ENCODE data around the gene DLGAP1. TPM values are rescaled to one million over a fixed set of nuclear protein-coding genes. Genes with fewer than 3 reads are reported as not detected.

Gene DLGAP1
- total RNA-seq, 1 experiment from 2014 or later, result 0.39 TPM

DNA sequence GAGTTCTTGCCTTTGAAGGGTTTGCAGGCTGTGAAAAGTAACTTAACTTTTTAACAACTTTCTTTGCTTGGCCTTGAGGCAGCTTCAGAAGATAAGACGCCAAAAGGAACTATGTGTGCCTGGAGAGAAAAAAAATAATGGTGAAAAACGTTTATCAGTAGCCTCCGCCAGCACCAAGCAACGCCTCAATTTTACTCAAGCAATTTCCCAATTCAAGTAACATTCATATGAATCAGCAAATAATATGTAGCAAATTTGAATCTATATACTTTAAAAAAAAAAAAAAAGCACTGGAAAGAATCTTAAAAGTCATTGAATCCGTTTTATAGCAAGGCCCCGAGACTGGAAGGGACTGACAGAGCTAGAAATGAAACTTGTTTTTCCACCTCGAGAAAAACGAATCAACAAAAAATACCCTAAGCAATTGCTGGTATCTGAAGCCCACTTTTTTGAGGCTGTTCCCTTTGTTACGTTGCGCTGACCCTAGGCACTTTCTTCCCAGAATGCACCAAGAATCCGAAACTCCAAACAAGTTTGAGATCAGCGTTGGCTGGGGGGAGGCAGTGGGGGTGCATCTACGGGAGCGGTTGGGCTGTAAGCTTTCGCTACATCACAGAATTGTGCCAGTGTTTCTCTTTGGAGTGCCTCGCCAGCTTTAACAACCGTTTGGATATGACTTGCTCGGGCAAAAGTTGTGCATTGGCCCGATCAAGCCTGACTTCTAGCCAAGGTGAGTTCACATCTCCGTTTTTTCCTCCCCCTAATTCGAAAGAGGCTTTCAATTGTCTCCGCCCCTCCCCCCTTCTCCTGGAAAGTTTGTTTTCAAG lies 1007.8 kb downstream of the DLGAP1 start:
- H3K36me3 ChIP-seq (ENCODE audit: control insufficient read depth in 1 of 2, insufficient read depth in 2 of 2, low read length in 2 of 2), result peaks cover 0 to 14% of the 10 kb centered on the region in 2 experiments; a peak in 1 of 4 replicates
- H3K4me1 ChIP-seq (ENCODE audit: control insufficient read depth in 1 of 2, insufficient read depth in 2 of 2, low read length in 2 of 2), result peaks cover 22 to 37% of the 10 kb centered on the region in 2 experiments
- peak overlapping the region; percentile 87 for H3K4me2 ChIP-seq (ENCODE audit: low read length)
- ChIA-PET RAD21 (ENCODE audit: low non-redundant PET in 1 of 2, low total read pairs in 2 of 2, uncharacterized antibody in 2 of 2, unreplicated experiment in 2 of 2) (interaction anchor here (0.5 to 0.8 kb wide), 3 partner anchors 145 to 219 kb away, joined by 4 to 6 read pairs (median 5); no protein-coding TSS in a partner anchor), POLR2A (interaction anchor here (0.6 to 3.2 kb wide), 9 partner anchors 9 to 206 kb away, joined by 3 to 16 read pairs (median 5); no protein-coding TSS in a partner anchor), CTCF (interaction anchor here (0.9 to 2.0 kb wide), 3 partner anchors 147 to 219 kb away, joined by 3 to 6 read pairs (median 5); no protein-coding TSS in a partner anchor)
- BruUV-seq (replicated peaks), result no TSS peak
- H3K27ac ChIP-seq (ENCODE audit: low read depth, low read length), result peak overlapping the region; percentile 90
- intact Hi-C loops (cut with micrococcal nuclease), result loop anchor here (5.0 to 10.0 kb wide), 5 partner anchors 62 to 205 kb away; partner anchors contain the start of gene MYL12B
- H3K9me2 ChIP-seq (ENCODE audit: insufficient read depth), result no peaks in the 10 kb centered on the region
- peaks cover 43% of the 10 kb centered on the region for H3K79me2 ChIP-seq (ENCODE audit: insufficient read depth, low read length)
- H3K9ac ChIP-seq (ENCODE audit: low read length), result peak overlapping the region; percentile 79
- H3K27me3 ChIP-seq (ENCODE audit: insufficient read depth, low read length), result no peaks in the 10 kb centered on the region
- no peaks in the 10 kb centered on the region for H4K20me1 ChIP-seq (ENCODE audit: insufficient read depth)
- peak overlapping the region; percentile 78 to 85 for H3K4me3 ChIP-seq (replicated peaks in 1 of 2; ENCODE audit: low read depth in 1 of 2, low read length in 2 of 2)
- no peak for ATAC-seq
- no peaks in the 10 kb centered on the region for H3K9me3 ChIP-seq (ENCODE audit: control insufficient read depth in 1 of 2, insufficient read depth in 1 of 2, low read depth in 1 of 2, low read length in 2 of 2)
- no peak for DNase-seq (ENCODE audit: low read depth, low spot score)
- no peak overlapping the region for H2AFZ ChIP-seq (ENCODE audit: low read depth, low read length, poor library complexity, severe bottlenecking)
- TF ChIP-seq RAD21 (IDR thresholded peaks at IDR 0.05; ENCODE audit: low read depth), result no peak
- TF ChIP-seq POLR2A (IDR thresholded peaks at IDR 0.05; ENCODE audit: borderline replicate concordance, extremely low read depth, insufficient read depth, insufficient read length), result peak; percentile 16
- TF ChIP-seq ELF1 (IDR thresholded peaks at IDR 0.05; ENCODE audit: borderline replicate concordance, low read depth), result no peak
- TF ChIP-seq CEBPB (IDR thresholded peaks at IDR 0.05; ENCODE audit: low read depth), result no peak
- TF ChIP-seq EZH2phosphoT487 (IDR thresholded peaks at IDR 0.05; ENCODE audit: borderline replicate concordance), result no peak
- TF ChIP-seq, protein P1, sequence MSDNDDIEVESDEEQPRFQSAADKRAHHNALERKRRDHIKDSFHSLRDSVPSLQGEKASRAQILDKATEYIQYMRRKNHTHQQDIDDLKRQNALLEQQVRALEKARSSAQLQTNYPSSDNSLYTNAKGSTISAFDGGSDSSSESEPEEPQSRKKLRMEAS (IDR thresholded peaks at IDR 0.05), result no peak
- no peak for TF ChIP-seq FOSL1 (IDR thresholded peaks at IDR 0.05; ENCODE audit: low read depth)
- TF ChIP-seq, protein P2, sequence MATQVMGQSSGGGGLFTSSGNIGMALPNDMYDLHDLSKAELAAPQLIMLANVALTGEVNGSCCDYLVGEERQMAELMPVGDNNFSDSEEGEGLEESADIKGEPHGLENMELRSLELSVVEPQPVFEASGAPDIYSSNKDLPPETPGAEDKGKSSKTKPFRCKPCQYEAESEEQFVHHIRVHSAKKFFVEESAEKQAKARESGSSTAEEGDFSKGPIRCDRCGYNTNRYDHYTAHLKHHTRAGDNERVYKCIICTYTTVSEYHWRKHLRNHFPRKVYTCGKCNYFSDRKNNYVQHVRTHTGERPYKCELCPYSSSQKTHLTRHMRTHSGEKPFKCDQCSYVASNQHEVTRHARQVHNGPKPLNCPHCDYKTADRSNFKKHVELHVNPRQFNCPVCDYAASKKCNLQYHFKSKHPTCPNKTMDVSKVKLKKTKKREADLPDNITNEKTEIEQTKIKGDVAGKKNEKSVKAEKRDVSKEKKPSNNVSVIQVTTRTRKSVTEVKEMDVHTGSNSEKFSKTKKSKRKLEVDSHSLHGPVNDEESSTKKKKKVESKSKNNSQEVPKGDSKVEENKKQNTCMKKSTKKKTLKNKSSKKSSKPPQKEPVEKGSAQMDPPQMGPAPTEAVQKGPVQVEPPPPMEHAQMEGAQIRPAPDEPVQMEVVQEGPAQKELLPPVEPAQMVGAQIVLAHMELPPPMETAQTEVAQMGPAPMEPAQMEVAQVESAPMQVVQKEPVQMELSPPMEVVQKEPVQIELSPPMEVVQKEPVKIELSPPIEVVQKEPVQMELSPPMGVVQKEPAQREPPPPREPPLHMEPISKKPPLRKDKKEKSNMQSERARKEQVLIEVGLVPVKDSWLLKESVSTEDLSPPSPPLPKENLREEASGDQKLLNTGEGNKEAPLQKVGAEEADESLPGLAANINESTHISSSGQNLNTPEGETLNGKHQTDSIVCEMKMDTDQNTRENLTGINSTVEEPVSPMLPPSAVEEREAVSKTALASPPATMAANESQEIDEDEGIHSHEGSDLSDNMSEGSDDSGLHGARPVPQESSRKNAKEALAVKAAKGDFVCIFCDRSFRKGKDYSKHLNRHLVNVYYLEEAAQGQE (IDR thresholded peaks at IDR 0.05; ENCODE audit: low read depth), result no peak
- TF ChIP-seq, protein P3, sequence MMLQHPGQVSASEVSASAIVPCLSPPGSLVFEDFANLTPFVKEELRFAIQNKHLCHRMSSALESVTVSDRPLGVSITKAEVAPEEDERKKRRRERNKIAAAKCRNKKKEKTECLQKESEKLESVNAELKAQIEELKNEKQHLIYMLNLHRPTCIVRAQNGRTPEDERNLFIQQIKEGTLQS (IDR thresholded peaks at IDR 0.05), result no peak
- no peak for TF ChIP-seq CBX3 (IDR thresholded peaks at IDR 0.05; ENCODE audit: low read depth)
- TF ChIP-seq TCF7L2 (IDR thresholded peaks at IDR 0.05; ENCODE audit: borderline replicate concordance, extremely low read depth, insufficient read depth, insufficient read length), result peak; percentile 12
- 0 out of 2 replicates have a peak, but pooled peaks have one; percentile 15 for TF ChIP-seq POLR2AphosphoS5 (IDR thresholded peaks at IDR 0.05; ENCODE audit: low read depth, low read length)
- TF ChIP-seq JUND (IDR thresholded peaks at IDR 0.05), result no peak
- TF ChIP-seq SIN3A (IDR thresholded peaks at IDR 0.05; ENCODE audit: low read depth), result no peak
- TF ChIP-seq, protein P4, sequence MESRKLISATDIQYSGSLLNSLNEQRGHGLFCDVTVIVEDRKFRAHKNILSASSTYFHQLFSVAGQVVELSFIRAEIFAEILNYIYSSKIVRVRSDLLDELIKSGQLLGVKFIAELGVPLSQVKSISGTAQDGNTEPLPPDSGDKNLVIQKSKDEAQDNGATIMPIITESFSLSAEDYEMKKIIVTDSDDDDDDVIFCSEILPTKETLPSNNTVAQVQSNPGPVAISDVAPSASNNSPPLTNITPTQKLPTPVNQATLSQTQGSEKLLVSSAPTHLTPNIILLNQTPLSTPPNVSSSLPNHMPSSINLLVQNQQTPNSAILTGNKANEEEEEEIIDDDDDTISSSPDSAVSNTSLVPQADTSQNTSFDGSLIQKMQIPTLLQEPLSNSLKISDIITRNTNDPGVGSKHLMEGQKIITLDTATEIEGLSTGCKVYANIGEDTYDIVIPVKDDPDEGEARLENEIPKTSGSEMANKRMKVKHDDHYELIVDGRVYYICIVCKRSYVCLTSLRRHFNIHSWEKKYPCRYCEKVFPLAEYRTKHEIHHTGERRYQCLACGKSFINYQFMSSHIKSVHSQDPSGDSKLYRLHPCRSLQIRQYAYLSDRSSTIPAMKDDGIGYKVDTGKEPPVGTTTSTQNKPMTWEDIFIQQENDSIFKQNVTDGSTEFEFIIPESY (IDR thresholded peaks at IDR 0.05; ENCODE audit: extremely low read depth, insufficient replicate concordance, low read length), result no peak
- TF ChIP-seq SP1 (IDR thresholded peaks at IDR 0.05; ENCODE audit: low read depth), result no peak
- no peak for TF ChIP-seq EZH2 (IDR thresholded peaks at IDR 0.05)
- TF ChIP-seq SRF (IDR thresholded peaks at IDR 0.05; ENCODE audit: low read depth), result no peak
- TF ChIP-seq YY1 (IDR thresholded peaks at IDR 0.05; ENCODE audit: extremely low read depth, insufficient replicate concordance, low read depth, low read length), result no peak
- no peak for TF ChIP-seq ZNF274 (IDR thresholded peaks at IDR 0.05; ENCODE audit: low read depth, low read length)
- no peak for TF ChIP-seq EGR1 (IDR thresholded peaks at IDR 0.05; ENCODE audit: low read depth)

All from HCT116 (cell line).